ENCODE results near the gene ADRA2C.
"Not testable (repeated sequence)": the region's sequence is repeated elsewhere in the genome, so short reads cannot be mapped to it uniquely, and the experiment has no call there.

ADRA2C gene

GRCh38 chr4:3812211-3812934 lies 46.2 kb downstream of the ADRA2C start:
- Mint-ChIP-seq H3K4me1 (no peaks in the 10 kb centered on the region), H3K27me3 (peaks cover 23% of the 10 kb centered on the region), H3K27ac (ENCODE audit: low read depth) (no peak overlapping the region), H3K4me3 (no peak overlapping the region), H3K36me3 (ENCODE audit: insufficient read depth) (no peaks in the 10 kb centered on the region), H3K9me3 (no peaks in the 10 kb centered on the region)
- DNase-seq (ENCODE audit: low spot score in 2 of 2) (no peak), ATAC-seq (replicated peaks; ENCODE audit: extremely low read depth, poor library complexity, severe bottlenecking) (no peak)

- ATAC-seq (replicated peaks; ENCODE audit: extremely low read depth, poor library complexity, severe bottlenecking) (no peak), DNase-seq (ENCODE audit: low spot score in 2 of 2) (no peak)
- Mint-ChIP-seq H3K4me3 (no peak overlapping the region), H3K9me3 (no peaks in the 10 kb centered on the region), H3K27ac (ENCODE audit: low read depth) (no peak overlapping the region), H3K36me3 (ENCODE audit: insufficient read depth) (no peaks in the 10 kb centered on the region), H3K27me3 (peaks cover 15% of the 10 kb centered on the region), H3K4me1 (no peaks in the 10 kb centered on the region)
Measured at GRCh38 chr4:3813151-3814052, 47.2 kb downstream of the ADRA2C start.

GRCh38 chr4:3814053-3814570 lies 47.9 kb downstream of the ADRA2C start:
- no peaks in the 10 kb centered on the region for H3K4me1 Mint-ChIP-seq
- H3K36me3 Mint-ChIP-seq (ENCODE audit: insufficient read depth): no peaks in the 10 kb centered on the region
- H3K4me3 Mint-ChIP-seq: no peak overlapping the region
- no peaks in the 10 kb centered on the region for H3K9me3 Mint-ChIP-seq
- peaks cover 10% of the 10 kb centered on the region for H3K27me3 Mint-ChIP-seq
- no peak overlapping the region for H3K27ac Mint-ChIP-seq (ENCODE audit: low read depth)
- ATAC-seq (replicated peaks; ENCODE audit: extremely low read depth, poor library complexity, severe bottlenecking) (no peak), DNase-seq (ENCODE audit: low spot score in 2 of 2) (no peak)

- not testable (repeated sequence) for H3K9me3 Mint-ChIP-seq; ATAC-seq (replicated peaks; ENCODE audit: extremely low read depth, poor library complexity, severe bottlenecking); H3K27ac Mint-ChIP-seq (ENCODE audit: low read depth); H3K27me3 Mint-ChIP-seq; H3K4me3 Mint-ChIP-seq; H3K36me3 Mint-ChIP-seq (ENCODE audit: insufficient read depth); DNase-seq (ENCODE audit: low spot score in 2 of 2); H3K4me1 Mint-ChIP-seq
Measured at GRCh38 chr4:3814838-3815237, 48.7 kb downstream of the ADRA2C start.

GRCh38 chr4:3816256-3816825 lies 50.2 kb downstream of the ADRA2C start:
- peaks cover 15% of the 10 kb centered on the region for H3K27me3 Mint-ChIP-seq
- no peaks in the 10 kb centered on the region for H3K4me1 Mint-ChIP-seq
- no peak overlapping the region for H3K4me3 Mint-ChIP-seq
- no peaks in the 10 kb centered on the region for H3K9me3 Mint-ChIP-seq
- ATAC-seq (replicated peaks; ENCODE audit: extremely low read depth, poor library complexity, severe bottlenecking) (no peak), DNase-seq (ENCODE audit: low spot score in 2 of 2) (no peak)
- no peak overlapping the region for H3K27ac Mint-ChIP-seq (ENCODE audit: low read depth)
- H3K36me3 Mint-ChIP-seq (ENCODE audit: insufficient read depth): no peaks in the 10 kb centered on the region

- DNase-seq (ENCODE audit: low spot score in 2 of 2): no peak
- Mint-ChIP-seq H3K36me3 (ENCODE audit: insufficient read depth) (no peaks in the 10 kb centered on the region), H3K4me3 (no peak overlapping the region), H3K4me1 (peaks cover 3% of the 10 kb centered on the region), H3K9me3 (no peaks in the 10 kb centered on the region), H3K27me3 (peaks cover 18% of the 10 kb centered on the region), H3K27ac (ENCODE audit: low read depth) (no peak overlapping the region)
- ATAC-seq (replicated peaks; ENCODE audit: extremely low read depth, poor library complexity, severe bottlenecking): no peak
Measured at GRCh38 chr4:3816983-3817960, 51.1 kb downstream of the ADRA2C start.

Data from central memory CD8-positive, alpha-beta T cell (primary cell).